K562 (cell line): ENCODE results near the gene PIK3R2. TPM values are rescaled to one million over a fixed set of nuclear protein-coding genes. Genes with fewer than 3 reads are reported as not detected.

Source experiments
- ATAC-seq: fragments of 200-7000 bp; cut with Tn5 transposase; 3 replicates; pipeline ENCODE4 v1.9.1; 2020; ENCODE audit warnings: moderate library complexity
- BruUV-seq: library from RNA; stranded (reverse); fragments of 400-500 nt; replicated peaks from 2 replicates; lab custom pipeline; 2021; lab: Mats Ljungman, UMichigan
- CTCF ChIA-PET: fragments of 300-600 bp; formaldehyde crosslinking; extraction: SDS; loops from one replicate; lab custom pipeline; 2021; ENCODE audit warnings: low intra/inter-chr PET ratio; lab: Yijun Ruan, JAX
- POLR2A ChIA-PET: fragments of 300-600, 350-650 bp; sonication (Branson Sonifier 250); formaldehyde crosslinking; extraction: SDS; loops from one replicate; lab custom pipeline; 2021; ENCODE audit warnings: antibody characterized with exemption, inconsistent platforms; lab: Yijun Ruan, JAX
- DNase-seq, 4 experiments: peaks; one replicate each; pipeline versions ENCODE4 v3.0.0 to v3.0.0-alpha.2; 2011 to 2018; ENCODE audit warnings: low spot score in 3 of 4, mixed read lengths in 3 of 4; ENCODE audit errors: extremely low read depth in 1 of 4
- FAIRE-seq: peaks from 2 replicates; lab custom pipeline; 2011; peaks lifted over from hg19 to GRCh38; lab: Jason Lieb, UNC
- H2AFZ ChIP-seq: 2 replicates; pipeline ENCODE4 v1.6.0; 2011; ENCODE audit warnings: low read depth, low read length, control low read depth, inconsistent platforms
- H3K27ac ChIP-seq: fragments of 200-600 bp; 3 replicates; pipeline ENCODE4 v1.8.0; 2011; ENCODE audit warnings: low read depth, mild to moderate bottlenecking, control low read depth, inconsistent platforms, low read length, moderate library complexity, mixed read lengths; ENCODE audit errors: extremely low read depth
- H3K27me3 ChIP-seq, 2 experiments: fragments of 300-600 bp in 1 of 2; 2 replicates in 1 of 2; 3 replicates in 1 of 2; pipeline versions ENCODE4 v1.6.0 to v1.8.0; 2011; ENCODE audit warnings: inconsistent platforms in 2 of 2, low read length in 2 of 2, mild to moderate bottlenecking in 1 of 2, mixed read lengths in 1 of 2, moderate library complexity in 1 of 2; ENCODE audit not compliant: control insufficient read depth in 2 of 2, insufficient read depth in 2 of 2
- H3K36me3 ChIP-seq: fragments of 300-600 bp; 3 replicates; pipeline ENCODE4 v1.8.0; 2011; ENCODE audit warnings: mild to moderate bottlenecking, low read length, inconsistent platforms; ENCODE audit not compliant: control insufficient read depth, insufficient read depth
- H3K4me1 ChIP-seq, 2 experiments: fragments of 200-600 bp in 1 of 2; replicated peaks in 1 of 2; 2 replicates in 1 of 2; 3 replicates in 1 of 2; pipeline versions ENCODE4 v1.5.1 to v1.8.0; 2011; ENCODE audit warnings: inconsistent platforms in 2 of 2, low read length in 2 of 2, mild to moderate bottlenecking in 1 of 2, mixed read lengths in 1 of 2, moderate library complexity in 1 of 2; ENCODE audit not compliant: control insufficient read depth in 2 of 2, insufficient read depth in 2 of 2
- H3K4me2 ChIP-seq: 2 replicates; pipeline ENCODE4 v1.6.1; 2011; ENCODE audit warnings: low read length, control low read depth, inconsistent platforms, mixed read lengths; ENCODE audit not compliant: insufficient read depth
- H3K4me3 ChIP-seq: fragments of 200-600 bp; sonication (generic), shearing (Covaris generic); 2 replicates; pipeline ENCODE4 v1.5.1; 2016; ENCODE audit warnings: control low read depth, inconsistent platforms
- H3K79me2 ChIP-seq: fragments of 200-600 bp; 3 replicates; pipeline ENCODE4 v1.8.0; 2011; ENCODE audit warnings: low read length, inconsistent platforms; ENCODE audit not compliant: control insufficient read depth, insufficient read depth
- H3K9ac ChIP-seq, 2 experiments: 2 replicates each; pipeline versions ENCODE4 v1.6.0 to v1.6.1; 2011; ENCODE audit warnings: low read depth in 2 of 2, low read length in 2 of 2, control low read depth in 1 of 2, inconsistent platforms in 1 of 2, mild to moderate bottlenecking in 1 of 2, mixed read lengths in 1 of 2; ENCODE audit not compliant: insufficient read depth in 1 of 2
- H3K9me1 ChIP-seq: one replicate; pipeline ENCODE4 v1.6.0; 2011; ENCODE audit warnings: inconsistent platforms, mild to moderate bottlenecking, low read length, moderate library complexity; ENCODE audit not compliant: control insufficient read depth, insufficient read depth
- H3K9me3 ChIP-seq: replicated peaks from 2 replicates; pipeline ENCODE4 v1.5.1; 2011; ENCODE audit warnings: low read depth, low read length, inconsistent platforms; ENCODE audit not compliant: control insufficient read depth, insufficient read depth
- H4K20me1 ChIP-seq: replicated peaks from 2 replicates; pipeline ENCODE4 v1.6.1; 2011; ENCODE audit warnings: low read length, inconsistent platforms, mixed read lengths; ENCODE audit not compliant: control insufficient read depth, insufficient read depth
- CBFB ChIP-seq: sonication (generic); formaldehyde crosslinking; IDR thresholded peaks from 2 replicates; pipeline ENCODE4 v1.4.0; 2020; ENCODE audit warnings: mild to moderate bottlenecking, missing genetic modification reagents
- CEBPB ChIP-seq: fragments of 450-650 bp; IDR thresholded peaks from 2 replicates; pipeline ENCODE4 v1.6.1; 2016; ENCODE audit warnings: missing genetic modification characterization, missing compliant biosample characterization
- CGGBP1 ChIP-seq: fragments of 250-450 bp; sonication (Bioruptor Pico); IDR thresholded peaks from 2 replicates; pipeline ENCODE4 v1.9.0; 2021; ENCODE audit warnings: mild to moderate bottlenecking
- COPS2 ChIP-seq: fragments of 450-650 bp; conservative IDR thresholded peaks from 2 replicates; pipeline ENCODE4 v1.6.1; 2016; ENCODE audit warnings: mild to moderate bottlenecking, moderate library complexity
- CTCFL ChIP-seq: IDR thresholded peaks from 2 replicates; pipeline ENCODE4 v1.6.1; 2011; ENCODE audit warnings: borderline replicate concordance, low read depth, mild to moderate bottlenecking, moderate library complexity, low read length; ENCODE audit not compliant: insufficient read depth, poor library complexity, severe bottlenecking
- ETS2 ChIP-seq: IDR thresholded peaks from 2 replicates; pipeline ENCODE4 v1.6.1; 2016; ENCODE audit warnings: borderline replicate concordance, missing genetic modification characterization, mild to moderate bottlenecking, moderate library complexity, missing compliant biosample characterization; ENCODE audit not compliant: poor library complexity, severe bottlenecking
- HDAC3 ChIP-seq: fragments of 450-650 bp; IDR thresholded peaks from 2 replicates; pipeline ENCODE4 v1.6.1; 2018; ENCODE audit warnings: borderline replicate concordance, mild to moderate bottlenecking, moderate library complexity; ENCODE audit not compliant: partially characterized antibody
- RAD51 ChIP-seq: fragments of 450-650 bp; IDR thresholded peaks from 2 replicates; pipeline ENCODE4 v1.7.1; 2016; ENCODE audit warnings: low read depth, mild to moderate bottlenecking, borderline replicate concordance
- SUPT5H ChIP-seq: fragments of 450-650 bp; IDR thresholded peaks from 2 replicates; pipeline ENCODE4 v1.6.1; 2016
- TOE1 ChIP-seq, 2 experiments: fragments of 450-650 bp in 1 of 2; sonication (generic) in 1 of 2; formaldehyde crosslinking in 1 of 2; IDR thresholded peaks; 2 replicates each; pipeline versions ENCODE4 v1.7.1 to v1.8.0; 2016 to 2022; ENCODE audit warnings: borderline replicate concordance in 2 of 2, mild to moderate bottlenecking in 2 of 2, antibody characterized with exemption in 1 of 2, inconsistent platforms in 1 of 2, low read depth in 1 of 2, missing genetic modification reagents in 1 of 2, moderate library complexity in 1 of 2
- USF1 ChIP-seq: sonication (generic); formaldehyde crosslinking; IDR thresholded peaks from 2 replicates; pipeline ENCODE4 v1.9.0; 2022; ENCODE audit warnings: mild to moderate bottlenecking, missing genetic modification reagents
- ZMIZ1 ChIP-seq, 2 experiments: fragments of 150-350 bp in 1 of 2; IDR thresholded peaks; 2 replicates each; pipeline ENCODE4 v1.6.1; 2012 to 2016; ENCODE audit warnings: low read depth in 2 of 2, low read length in 2 of 2, mild to moderate bottlenecking in 1 of 2, moderate library complexity in 1 of 2
- ZZZ3 ChIP-seq: fragments of 450-650 bp; IDR thresholded peaks from 2 replicates; pipeline ENCODE4 v1.6.1; 2016; ENCODE audit warnings: antibody characterized with exemption, mild to moderate bottlenecking, moderate library complexity
- WGBS: fragments of 100-300 bp; shearing (Covaris generic); methylation state at CpG from one replicate; pipeline ENCODE4 v1.1.6; 2016; ENCODE audit warnings: low coverage, mixed read lengths; ENCODE audit not compliant: insufficient coverage; ENCODE audit errors: missing lambda C conversion rate; 5-methylcytosine and 5-hydroxymethylcytosine counted together
- in situ Hi-C: fragments of 300-500 bp; cut with MboI; formaldehyde crosslinking; loops from 4 replicates; pipeline ENCODE4 v1.15.0; 2018; ENCODE audit warnings: inconsistent platforms, mixed read lengths
- intact Hi-C: fragments of 100-400 bp; cut with micrococcal nuclease; formaldehyde crosslinking; loops from 2 replicates; pipeline ENCODE4 v1.14.2; 2022
- polyA plus RNA-seq, 8 experiments: library from polyadenylated mRNA; depleted of rRNA in 4 of 8; stranded (reverse) in 5 of 8; unstranded in 3 of 8; fragments of >200 nt; fragmentation: Nextera tagmentation in 2 of 8; fragmentation: Illumina TruSeq in 1 of 8; extraction: Ambion mirVana in 2 of 8; extraction: Trizol in 1 of 8; gene quantifications; 2 replicates each; pipeline versions ENCODE4 v1.2.1 to v1.2.3, GENCODE V29; 2011 to 2014; ENCODE audit warnings: inconsistent platforms in 1 of 8, missing spikeins in 1 of 8
- total RNA-seq, 7 experiments: library from RNA; depleted of rRNA in 6 of 7; stranded (reverse); fragments of >200 nt in 6 of 7; fragmentation: Illumina TruSeq in 2 of 7; extraction: Trizol in 2 of 7; gene quantifications; 2 replicates each; pipeline versions ENCODE4 v1.2.1 to v1.2.3, GENCODE V29; 2011 to 2021; ENCODE audit warnings: low replicate concordance in 1 of 7

The PIK3R2 gene
- total and polyA plus RNA-seq, 9 of the 15 experiments (the other 6 are each of a cell fraction or from before 2014, with no cell fraction given), result 0.39 to 37.9 (median 5.3) TPM

- ChIA-PET POLR2A (interaction anchor here (0.5 to 3.5 kb wide), 4 partner anchors 21 to 185 kb away, joined by 3 to 13 read pairs (median 5); no protein-coding TSS in a partner anchor), CTCF (interaction anchor here (0.6 to 0.8 kb wide), 4 partner anchors 31 to 125 kb away, joined by 3 to 6 read pairs (median 4); no protein-coding TSS in a partner anchor)
- no peak overlapping the region for H3K27ac ChIP-seq
- ATAC-seq, result peak; percentile 1; the same call in 1 of the 3 replicates
- peak overlapping the region; percentile 97 for H3K4me2 ChIP-seq
- H3K9ac ChIP-seq, result peak overlapping the region; percentile 31 to 91
- intact Hi-C loops (loop anchor here (5.0 kb wide), 1 partner anchor 214 kb away; the partner anchor contains the start of gene SSBP4), in situ Hi-C loops (no loop called here)
- H3K27me3 ChIP-seq, result no peaks in the 10 kb centered on the region
- H2AFZ ChIP-seq, result peak overlapping the region; percentile 94
- peak overlapping the region; percentile 64 for H3K4me3 ChIP-seq
- peak; percentile 23 for FAIRE-seq
- H3K4me1 ChIP-seq, result peaks cover 12 to 42% of the 10 kb centered on the region in 2 experiments; a peak in 4 of 5 replicates
- no peaks in the 10 kb centered on the region for H3K9me3 ChIP-seq
- DNase-seq, result peak; percentile 46 to 69 (median 51)
- WGBS, result 5% methylated on average over 32 of the region's 32 CpGs
- peaks cover 38% of the 10 kb centered on the region; the same call in 1 of the 3 replicates for H3K36me3 ChIP-seq
- H3K79me2 ChIP-seq, result peaks cover 25% of the 10 kb centered on the region
- H4K20me1 ChIP-seq, result no peaks in the 10 kb centered on the region; the same call in 1 of the 2 replicates
- H3K9me1 ChIP-seq, result no peaks in the 10 kb centered on the region
- BruUV-seq, result no TSS peak
- no peak for TF ChIP-seq ETS2 (tag)
- TF ChIP-seq HDAC3, result no peak
- no peak for TF ChIP-seq CBFB (CRISPR knock-in tag)
- 0 out of 2 replicates have a peak, but pooled peaks have one; percentile 14 for TF ChIP-seq TOE1 (IDR thresholded peaks at IDR 0.05; ENCODE audit: borderline replicate concordance)
- no peak for TF ChIP-seq TOE1 (CRISPR knock-in tag; IDR thresholded peaks at IDR 0.05; ENCODE audit: borderline replicate concordance, low read depth)
- peak; percentile 87 for TF ChIP-seq USF1 (CRISPR knock-in tag)
- no peak for TF ChIP-seq COPS2
- no peak for TF ChIP-seq CGGBP1 (CRISPR knock-in tag)
- TF ChIP-seq ZZZ3, result no peak
- TF ChIP-seq CEBPB (tag), result no peak
- peak; percentile 48 for TF ChIP-seq RAD51
- TF ChIP-seq ZMIZ1 (IDR thresholded peaks at IDR 0.05; ENCODE audit: low read depth in 2 of 2, low read length in 2 of 2), result no peak
- peak; percentile 24 for TF ChIP-seq CTCFL
- TF ChIP-seq SUPT5H, result no peak
Measured at GRCh38 chr19:18202778-18203407, 49.9 kb downstream of the PIK3R2 start.
